ENCODE data around the gene SELENOV. TPM values are rescaled to one million over a fixed set of nuclear protein-coding genes. Genes with fewer than 3 reads are reported as not detected.
A peak's percentile ranks its signal among the peaks of the same experiment; 100 is the strongest.

Gene SELENOV
- total and polyA plus RNA-seq, 8 donors: not detected

DNA sequence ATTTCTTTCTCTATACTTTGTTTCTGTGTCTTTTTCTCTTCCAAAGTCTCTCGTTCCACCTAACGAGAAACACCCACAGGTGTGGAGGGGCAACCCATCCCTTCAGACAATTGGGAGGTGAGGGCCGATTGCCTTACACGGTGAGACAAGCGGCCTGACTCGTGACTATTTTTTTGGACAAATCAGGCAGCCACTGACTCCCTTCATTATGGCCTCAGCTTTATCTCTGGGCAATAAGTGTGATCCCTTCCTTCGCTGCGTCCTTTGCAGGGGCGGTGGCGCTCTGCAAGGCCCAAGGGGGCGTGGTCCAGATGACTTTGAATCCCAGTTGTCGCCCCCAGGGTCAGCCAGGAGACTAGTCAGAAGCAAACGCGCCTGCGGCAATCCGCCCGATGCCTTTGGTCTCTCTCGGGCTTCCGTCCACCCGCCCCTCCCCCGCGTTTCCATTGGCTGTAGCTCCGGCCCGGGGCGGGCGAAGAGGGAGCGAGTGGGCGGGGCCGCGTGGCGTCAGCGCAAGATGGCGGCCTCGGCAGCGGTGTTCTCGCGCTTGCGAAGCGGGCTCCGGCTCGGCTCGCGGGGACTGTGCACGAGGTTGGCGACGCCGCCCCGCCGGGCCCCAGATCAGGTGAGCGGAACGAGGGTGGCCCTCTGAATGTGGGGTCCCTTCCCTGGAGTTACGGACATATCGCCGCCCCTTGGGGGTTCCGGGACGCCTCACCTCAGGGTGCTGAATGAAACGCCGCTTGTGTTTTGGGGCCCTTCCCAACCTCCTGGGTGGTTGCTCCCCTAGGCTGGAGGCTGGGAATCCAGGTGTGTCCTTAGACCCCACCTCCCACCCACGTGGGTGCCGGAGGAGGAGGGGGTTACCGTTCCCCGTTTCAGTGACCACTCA is 34.4 kb upstream of the SELENOV start, which contains the start of gene TIMM50:
Gene TIMM50, plus strand, starts transcription at position 502 of the 892 bp plus-strand sequence. Its CDS starts 16 bp downstream, at position 518.
- Histone ChIP-seq H3K9me3 (no peaks in the 10 kb centered on the region), H3K4me3 (peak within 1 kb of the TSS; percentile 82 to 99 (median 92)), H3K27me3 (no peaks in the 10 kb centered on the region), H3K4me1 (peaks cover 0 to 8% (median 8%) of the 10 kb centered on the region in 3 donors), H3K27ac (peak within 1 kb of the TSS; percentile 31 to 73 (median 60)), H3K36me3 (peaks cover 0 to 7% (median 0%) of the 10 kb centered on the region in 3 donors)
- peak; percentile 95 to 99 (median 98) for DNase-seq
- intact Hi-C loops (cut with DNase I): no loop called here
- TF ChIP-seq CTCF (IDR thresholded peaks at IDR 0.05): no peak
- FAIRE-seq: no peak
- 1% methylated on average over 60 to 62 of the region's 62 CpGs for WGBS, 2 donors
- ATAC-seq: peak; percentile 99 to 100 (median 100)

- Histone ChIP-seq H3K4me1 (peaks cover 0 to 8% (median 8%) of the 10 kb centered on the region in 3 donors), H3K27ac (peak overlapping the region; percentile 31 to 73 (median 60)), H3K27me3 (no peaks in the 10 kb centered on the region), H3K9me3 (no peaks in the 10 kb centered on the region), H3K36me3 (peaks cover 0 to under 1% (median 0%) of the 10 kb centered on the region in 3 donors), H3K4me3 (peak overlapping the region; percentile 82 to 99 (median 92))
- ATAC-seq (no peak), DNase-seq (no peak), FAIRE-seq (no peak)
- intact Hi-C loops (cut with DNase I): no loop called here
- TF ChIP-seq CTCF (IDR thresholded peaks at IDR 0.05): no peak
- WGBS, 2 donors: 0 to 2% methylated on average over 12 of the region's 12 CpGs
These were observed 33.8 kb upstream of the SELENOV start for GRCh38 chr19:39481229-39481545.

- Histone ChIP-seq H3K36me3 (no peaks in the 10 kb centered on the region), H3K27me3 (no peaks in the 10 kb centered on the region), H3K9me3 (no peaks in the 10 kb centered on the region), H3K4me1 (peaks cover 0 to 8% (median 8%) of the 10 kb centered on the region in 3 donors), H3K4me3 (peak overlapping the region in 3 of 4 donors; percentile 82 to 99 (median 91)), H3K27ac (no peak overlapping the region)
- FAIRE-seq (no peak), ATAC-seq (no peak), DNase-seq (no peak)
- 40 to 58% methylated on average over 11 of the region's 11 CpGs for WGBS, 2 donors
- TF ChIP-seq CTCF (IDR thresholded peaks at IDR 0.05): no peak
- intact Hi-C loops (cut with DNase I): no loop called here
These were observed 33.3 kb upstream of the SELENOV start for GRCh38 chr19:39481676-39482075.

DNA sequence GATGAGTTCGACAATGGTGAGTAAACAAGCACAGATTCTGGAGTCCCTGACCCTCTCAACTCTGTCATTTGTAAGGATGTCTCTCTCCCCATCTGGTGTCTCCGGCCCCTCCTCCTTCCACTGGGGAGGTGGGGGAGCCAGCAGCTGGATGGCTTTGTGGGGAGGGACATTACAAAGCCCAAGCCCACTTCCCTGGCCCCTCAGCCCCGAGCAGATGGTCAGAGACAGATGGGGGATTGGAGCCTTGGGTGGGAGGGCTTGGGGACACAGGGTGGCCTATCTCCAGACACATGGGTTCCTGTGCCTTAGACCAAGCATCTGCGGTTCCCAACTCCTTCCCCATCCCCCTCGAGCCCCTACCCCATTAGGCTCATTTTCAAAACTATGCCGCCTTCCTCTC is 31.8 kb upstream of the SELENOV start:
- peaks cover 0 to 8% (median 8%) of the 10 kb centered on the region in 3 donors for H3K4me1 ChIP-seq
- WGBS, 2 donors: 74 to 76% methylated on average over 6 of the region's 6 CpGs
- peaks cover 0 to under 1% (median 0%) of the 10 kb centered on the region in 3 donors for H3K36me3 ChIP-seq
- ATAC-seq: no peak
- no peaks in the 10 kb centered on the region for H3K9me3 ChIP-seq
- intact Hi-C loops (cut with DNase I): no loop called here
- H3K27ac ChIP-seq: no peak overlapping the region
- no peak for DNase-seq
- no peak overlapping the region for H3K4me3 ChIP-seq
- no peaks in the 10 kb centered on the region for H3K27me3 ChIP-seq
- TF ChIP-seq CTCF (IDR thresholded peaks at IDR 0.05): no peak
- no peak for FAIRE-seq

DNA sequence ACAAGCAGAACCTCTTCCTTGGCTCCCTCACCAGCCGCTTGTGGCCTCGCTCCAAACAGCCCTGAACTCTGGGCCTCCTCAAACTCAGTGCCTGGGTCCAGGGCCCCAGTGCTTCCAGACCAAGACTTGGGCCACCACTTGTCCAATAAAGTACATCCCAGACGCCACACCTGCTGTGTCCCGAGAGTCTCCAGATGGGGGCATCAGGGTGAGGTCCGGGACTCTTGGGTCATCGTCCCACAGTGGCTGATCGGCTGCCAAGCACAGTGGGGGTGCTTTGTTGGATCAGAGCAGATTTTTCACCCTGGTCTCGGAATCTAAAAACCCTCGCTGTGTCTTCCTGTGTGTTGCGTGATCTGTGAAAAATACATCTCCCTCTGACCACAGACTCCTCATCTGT is 25.2 kb upstream of the SELENOV start:
- no peak for ATAC-seq

More for the DNA sequence above, 25.2 kb upstream of the SELENOV start:
- H3K4me1 ChIP-seq: no peaks in the 10 kb centered on the region
- intact Hi-C loops (cut with DNase I): no loop called here
- TF ChIP-seq CTCF (IDR thresholded peaks at IDR 0.05): no peak
- peaks cover 0 to 26% (median 18%) of the 10 kb centered on the region in 3 donors for H3K36me3 ChIP-seq
- 85 to 89% methylated on average over 10 of the region's 10 CpGs for WGBS, 2 donors
- no peak overlapping the region for H3K4me3 ChIP-seq
- no peaks in the 10 kb centered on the region for H3K9me3 ChIP-seq
- FAIRE-seq (no peak), DNase-seq (no peak)
- no peak overlapping the region for H3K27ac ChIP-seq
- H3K27me3 ChIP-seq: no peaks in the 10 kb centered on the region
